Measurements from ENCODE around the gene COL6A2. TPM values are rescaled to one million over a fixed set of nuclear protein-coding genes. Genes with fewer than 3 reads are reported as not detected.

The COL6A2 gene
- polyA plus RNA-seq, 2 of the 4 experiments (the other 2 are of a cell fraction), result 2.3 to 13.1 TPM

- CTCF ChIA-PET, result interaction anchor here (0.6 kb wide), 1 partner anchor 147 kb away, joined by 3 read pairs; no protein-coding TSS in a partner anchor
- WGBS (ENCODE audit: missing lambda C conversion rate), result 76% methylated on average over 9 of the region's 27 CpGs
These were observed 20.6 kb downstream of the COL6A2 start for GRCh38 chr21:46118316-46119143.

DNA sequence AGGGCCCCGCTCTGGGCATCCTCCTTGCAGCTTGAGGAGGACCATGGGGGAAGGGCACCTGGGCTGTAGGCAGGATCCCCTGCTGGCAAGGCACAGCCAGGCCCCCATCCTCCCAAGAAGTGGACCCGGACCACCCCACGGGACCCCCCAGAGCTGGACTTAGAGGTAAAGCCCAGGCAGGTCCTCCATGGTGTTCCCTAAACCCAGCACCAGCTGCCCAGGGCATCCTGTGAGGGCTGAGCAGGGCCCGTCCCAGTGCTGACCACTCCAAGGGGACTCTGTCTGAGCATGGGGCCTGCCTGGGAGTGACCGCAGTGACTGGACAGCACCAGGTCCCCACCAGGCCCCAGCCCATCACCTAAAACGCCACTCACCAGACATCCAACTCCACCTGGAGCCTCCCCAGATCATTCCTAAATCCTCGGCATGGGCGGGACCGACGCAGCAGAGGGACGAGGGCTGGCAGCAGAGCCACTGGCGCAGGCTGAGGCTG lies 21.3 kb downstream of the COL6A2 start:
- ChIA-PET CTCF (interaction anchor here (0.6 kb wide), 1 partner anchor 148 kb away, joined by 3 read pairs; no protein-coding TSS in a partner anchor), POLR2A (no interaction called here)
- no peaks in the 10 kb centered on the region for H3K9me3 ChIP-seq
- TF ChIP-seq NR3C1 (IDR thresholded peaks at IDR 0.05), result no peak
- H3K4me3 ChIP-seq, result no peak overlapping the region
- WGBS (ENCODE audit: missing lambda C conversion rate), result 100% methylated on average over 7 of the region's 12 CpGs
- ATAC-seq (no peak), DNase-seq (ENCODE audit: low read depth in 1 of 2, low spot score in 1 of 2) (no peak), FAIRE-seq (no peak)
- no peaks in the 10 kb centered on the region for H3K4me1 ChIP-seq
- no peak overlapping the region for H3K27ac ChIP-seq
- H3K4me2 ChIP-seq, result no peak overlapping the region

More at GRCh38 chr21:46118316-46119143, 20.6 kb downstream of the COL6A2 start:
- no peak overlapping the region for H3K4me3 ChIP-seq
- no peak overlapping the region for H3K27ac ChIP-seq
- POLR2A ChIA-PET, result no interaction called here
- no peak overlapping the region for H3K4me2 ChIP-seq
- H3K9me3 ChIP-seq, result no peaks in the 10 kb centered on the region
- no peak for ATAC-seq
- no peak for FAIRE-seq
- DNase-seq (ENCODE audit: low read depth in 1 of 2, low spot score in 1 of 2), result no peak
- no peak for TF ChIP-seq EHMT2 (IDR thresholded peaks at IDR 0.05; ENCODE audit: low read depth)
- no peak for TF ChIP-seq GATA3 (IDR thresholded peaks at IDR 0.05; ENCODE audit: borderline replicate concordance)
- no peak for TF ChIP-seq FOSB (CRISPR knock-in tag; IDR thresholded peaks at IDR 0.05)
- TF ChIP-seq, protein P1, sequence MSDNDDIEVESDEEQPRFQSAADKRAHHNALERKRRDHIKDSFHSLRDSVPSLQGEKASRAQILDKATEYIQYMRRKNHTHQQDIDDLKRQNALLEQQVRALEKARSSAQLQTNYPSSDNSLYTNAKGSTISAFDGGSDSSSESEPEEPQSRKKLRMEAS (IDR thresholded peaks at IDR 0.05), result no peak
- TF ChIP-seq ATOH8 (CRISPR knock-in tag; IDR thresholded peaks at IDR 0.05; ENCODE audit: low read depth), result no peak
- H3K4me1 ChIP-seq, result no peaks in the 10 kb centered on the region

DNA sequence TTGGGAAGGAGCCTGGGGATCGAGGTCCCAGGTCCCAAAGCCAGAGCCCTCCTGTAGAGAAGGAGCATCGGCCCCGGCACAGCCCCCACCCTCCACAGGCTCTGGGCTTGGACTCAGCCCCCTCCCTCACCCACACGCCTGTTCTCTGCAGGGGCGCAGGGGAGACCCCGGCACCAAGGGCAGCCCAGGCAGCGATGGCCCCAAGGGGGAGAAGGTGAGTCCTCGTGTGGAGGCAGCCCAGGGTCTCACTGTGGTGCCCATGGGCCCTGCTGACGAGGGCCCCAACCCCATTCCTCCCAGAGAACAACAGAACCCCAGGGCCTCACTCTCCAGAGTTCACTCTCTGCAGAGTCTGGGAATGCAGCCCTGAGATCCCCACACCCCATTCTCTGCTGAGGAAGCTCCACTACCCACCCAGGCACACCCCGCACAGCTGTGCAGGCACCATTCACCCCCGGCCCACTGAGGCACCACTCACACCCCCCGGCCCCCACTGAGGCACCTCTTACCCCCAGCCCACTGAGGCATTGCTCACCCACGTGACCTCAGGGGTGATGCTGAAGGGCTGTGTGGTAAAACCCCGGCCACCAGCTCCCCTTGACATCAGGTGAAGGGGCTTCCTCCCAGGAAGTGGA lies 21.8 kb downstream of the COL6A2 start:
- WGBS (ENCODE audit: missing lambda C conversion rate), result no CpG with 5 or more reads among the region's 14 CpGs
- ATAC-seq (no peak), FAIRE-seq (no peak), DNase-seq (ENCODE audit: low read depth in 1 of 2, low spot score in 1 of 2) (no peak)
- Histone ChIP-seq H3K9me3 (no peaks in the 10 kb centered on the region), H3K27ac (no peak overlapping the region), H3K4me3 (no peak overlapping the region), H3K4me1 (no peaks in the 10 kb centered on the region), H3K4me2 (no peak overlapping the region)
- TF ChIP-seq BHLHE40 (IDR thresholded peaks at IDR 0.05; ENCODE audit: low read depth, low read length) (no peak), HOXB5 (CRISPR knock-in tag; IDR thresholded peaks at IDR 0.05) (no peak), HES2 (IDR thresholded peaks at IDR 0.05) (no peak), CHD4 (IDR thresholded peaks at IDR 0.05; ENCODE audit: borderline replicate concordance) (no peak)
- CTCF ChIA-PET, result interaction anchor here (0.6 kb wide), 1 partner anchor 148 kb away, joined by 3 read pairs; no protein-coding TSS in a partner anchor
- POLR2A ChIA-PET, result no interaction called here

DNA sequence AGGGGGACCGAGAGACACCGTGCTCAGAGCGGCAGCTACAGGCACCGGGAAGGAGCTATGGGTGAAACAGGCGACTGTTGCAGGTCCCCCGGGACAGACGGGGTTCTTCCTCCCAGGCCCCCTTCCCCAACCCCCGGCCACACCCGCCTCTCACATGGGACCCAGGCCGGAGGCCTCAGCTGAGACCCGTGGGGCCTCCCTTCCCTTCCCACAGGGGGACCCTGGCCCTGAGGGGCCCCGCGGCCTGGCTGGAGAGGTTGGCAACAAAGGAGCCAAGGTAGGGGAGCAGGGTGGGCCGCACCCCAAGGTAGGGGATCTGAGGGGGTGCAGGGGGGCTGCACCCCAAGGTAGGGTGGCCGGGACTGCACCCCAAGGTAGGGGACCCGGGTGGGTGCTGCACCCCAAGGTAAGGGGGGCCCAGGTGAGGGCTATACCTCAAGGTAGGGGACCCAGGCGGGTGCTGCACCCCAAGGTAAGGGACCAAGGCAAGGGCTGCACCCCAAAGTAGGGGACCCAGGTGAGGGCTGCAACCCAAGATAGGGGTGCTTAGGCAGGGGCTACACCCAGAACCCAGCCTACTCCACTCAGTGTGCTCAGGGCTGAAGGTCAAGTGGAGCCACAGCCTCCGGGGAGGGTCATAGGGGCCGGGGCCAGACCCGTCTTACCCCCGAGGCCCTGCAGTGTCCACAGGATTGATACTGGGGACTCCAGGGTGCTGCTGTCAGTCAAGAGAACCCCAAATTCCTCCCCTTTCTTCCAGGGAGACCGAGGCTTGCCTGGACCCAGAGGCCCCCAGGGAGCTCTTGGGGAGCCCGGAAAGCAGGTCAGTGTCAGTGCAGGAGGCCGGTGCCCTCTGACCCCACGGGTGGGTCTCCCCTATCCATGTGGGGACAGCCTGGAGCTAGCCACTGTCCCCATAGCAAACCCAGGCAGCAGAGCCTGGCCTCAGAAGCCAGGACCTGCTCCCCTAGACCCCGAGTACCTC lies 22.7 kb downstream of the COL6A2 start:
- H3K9me3 ChIP-seq, result no peaks in the 10 kb centered on the region
- no peaks in the 10 kb centered on the region for H3K4me1 ChIP-seq
- ChIA-PET CTCF (interaction anchor here (1.4 kb wide), 1 partner anchor 148 kb away, joined by 5 read pairs; no protein-coding TSS in a partner anchor), POLR2A (no interaction called here)
- FAIRE-seq (no peak), ATAC-seq (no peak), DNase-seq (ENCODE audit: low read depth in 1 of 2, low spot score in 1 of 2) (no peak)
- H3K4me2 ChIP-seq, result no peak overlapping the region
- TF ChIP-seq ZFP36 (IDR thresholded peaks at IDR 0.05; ENCODE audit: borderline replicate concordance, partially characterized antibody), result no peak
- TF ChIP-seq HDAC2 (IDR thresholded peaks at IDR 0.05), result no peak
- H3K27ac ChIP-seq, result no peak overlapping the region
- H3K4me3 ChIP-seq, result no peak overlapping the region
- 81% methylated on average over 8 of the region's 26 CpGs for WGBS (ENCODE audit: missing lambda C conversion rate)

Measured in A549 (cell line).